HG03442 (cell line): ENCODE results near the gene RNF31.
A peak's percentile ranks its signal among the peaks of the same experiment; 100 is the strongest.

Source experiments
- ATAC-seq: cut with Tn5 transposase; IDR thresholded peaks from one replicate; pipeline ENCODE4 v1.9.1; 2021; ENCODE audit warnings: mild to moderate bottlenecking, moderate library complexity; ENCODE audit not compliant: unreplicated experiment

Gene RNF31

GRCh38 chr14:24116128-24116814 is 31.0 kb upstream of the RNF31 start:
- no peak for ATAC-seq

GRCh38 chr14:24117179-24117578 is 30.1 kb upstream of the RNF31 start:
- no peak for ATAC-seq

GRCh38 chr14:24119691-24120090 is 27.6 kb upstream of the RNF31 start:
- ATAC-seq, result no peak

GRCh38 chr14:24121210-24121609 is 26.1 kb upstream of the RNF31 start:
- ATAC-seq, result no peak

GRCh38 chr14:24122416-24122815 is 24.9 kb upstream of the RNF31 start:
- ATAC-seq, result no peak

GRCh38 chr14:24122898-24123297 is 24.4 kb upstream of the RNF31 start:
- no peak for ATAC-seq

GRCh38 chr14:24123424-24124417 is 23.6 kb upstream of the RNF31 start:
- peak; percentile 42 for ATAC-seq

- no peak for ATAC-seq
Measured at GRCh38 chr14:24126939-24127338, 20.4 kb upstream of the RNF31 start.

GRCh38 chr14:24127673-24128072 is 19.6 kb upstream of the RNF31 start:
- ATAC-seq, result no peak

GRCh38 chr14:24129410-24129998 is 17.8 kb upstream of the RNF31 start:
- ATAC-seq, result no peak

GRCh38 chr14:24130380-24130716 is 16.9 kb upstream of the RNF31 start, which contains the start of gene FITM1:
TSS of gene FITM1 (plus strand) at chr14:24130659. CDS start at chr14:24131564, 905 bp downstream.
- no peak for ATAC-seq

- no peak for ATAC-seq
Measured at GRCh38 chr14:24130717-24131548, 16.4 kb upstream of the RNF31 start.

GRCh38 chr14:24131549-24131966 is 15.7 kb upstream of the RNF31 start:
- ATAC-seq, result no peak

- no peak for ATAC-seq
Measured at GRCh38 chr14:24132061-24132685, 15.1 kb upstream of the RNF31 start.

GRCh38 chr14:24132976-24133375 is 14.3 kb upstream of the RNF31 start:
- no peak for ATAC-seq

GRCh38 chr14:24133735-24134134 is 13.6 kb upstream of the RNF31 start:
- no peak for ATAC-seq

GRCh38 chr14:24135584-24135833 is 11.8 kb upstream of the RNF31 start:
- ATAC-seq, result no peak

GRCh38 chr14:24135834-24136683 is 11.2 kb upstream of the RNF31 start, which contains the start of gene PSME1:
TSS of gene PSME1 (plus strand) at chr14:24136194. CDS start at chr14:24136263, 69 bp downstream.
- ATAC-seq, result peak; percentile 80

- ATAC-seq, result no peak
Measured at GRCh38 chr14:24136684-24137528, 10.4 kb upstream of the RNF31 start.
